Measurements from ENCODE around the gene ZXDC.

The ZXDC gene

GRCh38 chr3:126493051-126493450, 17.4 kb upstream of the ZXDC start:
- FAIRE-seq = no peak
- TF ChIP-seq PAX5 (IDR thresholded peaks at IDR 0.05; ENCODE audit: insufficient read depth, low read length, severe bottlenecking) (no peak), POLR2AphosphoS5 (IDR thresholded peaks at IDR 0.05; ENCODE audit: low read depth, low read length) (no peak), POLR2A (IDR thresholded peaks at IDR 0.05; ENCODE audit: low read depth, low read length) (no peak), SPI1 (IDR thresholded peaks at IDR 0.05; ENCODE audit: low read depth, low read length) (no peak), TAF1 (IDR thresholded peaks at IDR 0.05; ENCODE audit: low read depth, low read length) (no peak), POU2F2 (IDR thresholded peaks at IDR 0.05; ENCODE audit: low read depth, low read length) (no peak)
- no peak for DNase-seq (ENCODE audit: insufficient read length, low spot score)

GRCh38 chr3:126491221-126492013, 15.7 kb upstream of the ZXDC start:
- no peak for DNase-seq (ENCODE audit: insufficient read length, low spot score)
- FAIRE-seq = no peak
- no peak for TF ChIP-seq POLR2AphosphoS5 (IDR thresholded peaks at IDR 0.05; ENCODE audit: low read depth, low read length)
- no peak for TF ChIP-seq PAX5 (IDR thresholded peaks at IDR 0.05; ENCODE audit: insufficient read depth, low read length, severe bottlenecking)
- no peak for TF ChIP-seq TAF1 (IDR thresholded peaks at IDR 0.05; ENCODE audit: low read depth, low read length)
- no peak for TF ChIP-seq POLR2A (IDR thresholded peaks at IDR 0.05; ENCODE audit: low read depth, low read length)
- no peak for TF ChIP-seq POU2F2 (IDR thresholded peaks at IDR 0.05; ENCODE audit: low read depth, low read length)
- no peak for TF ChIP-seq SPI1 (IDR thresholded peaks at IDR 0.05; ENCODE audit: low read depth, low read length)

- no peak for DNase-seq (ENCODE audit: insufficient read length, low spot score)
- no peak for TF ChIP-seq PAX5 (IDR thresholded peaks at IDR 0.05; ENCODE audit: insufficient read depth, low read length, severe bottlenecking)
- no peak for TF ChIP-seq TAF1 (IDR thresholded peaks at IDR 0.05; ENCODE audit: low read depth, low read length)
- no peak for TF ChIP-seq POLR2A (IDR thresholded peaks at IDR 0.05; ENCODE audit: low read depth, low read length)
- FAIRE-seq = no peak
Observed at GRCh38 chr3:126490619-126491018, 14.9 kb upstream of the ZXDC start.

DNA sequence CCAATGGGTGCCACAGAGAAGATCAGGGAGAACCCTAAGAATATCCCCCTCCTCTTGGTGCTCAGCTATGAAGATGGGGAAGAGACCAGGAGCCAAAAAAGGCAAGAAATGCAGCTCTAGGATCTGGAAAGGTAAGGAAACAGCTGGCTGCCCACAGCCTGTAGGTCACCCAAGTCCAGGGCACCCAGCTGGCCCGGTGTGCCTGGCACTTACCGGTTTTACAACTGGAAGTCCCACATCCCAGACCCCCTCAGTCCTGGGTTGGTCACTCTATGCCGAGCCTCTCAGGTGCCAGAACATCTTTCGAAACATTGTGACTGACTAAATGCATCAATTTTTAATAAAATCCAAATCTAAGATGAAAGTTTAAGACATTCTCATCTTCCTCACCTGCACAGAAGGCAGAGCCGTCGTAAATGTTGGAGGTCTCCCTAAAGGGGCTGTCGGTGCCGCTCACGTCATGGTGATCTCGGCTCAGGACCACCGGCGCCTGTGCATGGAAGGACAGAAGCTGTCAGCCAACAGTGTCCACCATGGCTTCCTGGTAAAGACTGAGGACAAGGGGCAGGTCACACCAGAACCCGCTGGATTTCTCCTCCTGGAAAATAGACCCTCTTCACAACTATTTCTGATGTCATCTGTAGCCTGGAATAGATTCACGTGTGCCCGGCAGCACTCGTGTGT, 13.3 kb upstream of the ZXDC start:
- no peak for TF ChIP-seq SPI1 (IDR thresholded peaks at IDR 0.05; ENCODE audit: low read depth, low read length)
- no peak for TF ChIP-seq POU2F2 (IDR thresholded peaks at IDR 0.05; ENCODE audit: low read depth, low read length)
- no peak for TF ChIP-seq TAF1 (IDR thresholded peaks at IDR 0.05; ENCODE audit: low read depth, low read length)
- TF ChIP-seq POLR2AphosphoS5 (IDR thresholded peaks at IDR 0.05; ENCODE audit: low read depth, low read length) = no peak
- TF ChIP-seq POLR2A (IDR thresholded peaks at IDR 0.05; ENCODE audit: low read depth, low read length) = no peak
- no peak for TF ChIP-seq PAX5 (IDR thresholded peaks at IDR 0.05; ENCODE audit: insufficient read depth, low read length, severe bottlenecking)
- FAIRE-seq = no peak
- no peak for DNase-seq (ENCODE audit: insufficient read length, low spot score)

DNA sequence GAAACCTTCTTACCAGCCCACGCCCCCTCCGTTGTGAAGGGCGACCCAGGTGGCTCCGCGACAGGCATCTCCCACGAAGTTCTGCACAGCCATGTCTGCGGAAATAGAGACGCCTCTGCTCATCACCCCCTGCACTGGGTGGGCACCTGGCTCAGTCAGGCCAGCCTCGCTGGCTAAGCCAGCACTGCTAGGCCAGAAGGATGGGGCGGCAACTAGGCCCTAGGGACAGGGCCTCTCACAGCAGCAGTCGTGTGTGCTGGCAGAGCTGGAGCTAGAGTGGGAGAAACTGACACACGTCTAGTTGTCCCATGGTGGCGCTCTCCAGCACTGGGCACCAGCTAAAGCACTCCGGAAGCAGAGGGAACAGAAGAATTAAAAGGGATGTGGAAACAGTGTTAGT, 12.5 kb upstream of the ZXDC start:
- DNase-seq (ENCODE audit: insufficient read length, low spot score) = no peak
- no peak for FAIRE-seq
- TF ChIP-seq TAF1 (IDR thresholded peaks at IDR 0.05; ENCODE audit: low read depth, low read length) (no peak), POLR2AphosphoS5 (IDR thresholded peaks at IDR 0.05; ENCODE audit: low read depth, low read length) (no peak), PAX5 (IDR thresholded peaks at IDR 0.05; ENCODE audit: insufficient read depth, low read length, severe bottlenecking) (no peak), POU2F2 (IDR thresholded peaks at IDR 0.05; ENCODE audit: low read depth, low read length) (no peak)

- FAIRE-seq = no peak
- TF ChIP-seq POLR2A (IDR thresholded peaks at IDR 0.05; ENCODE audit: low read depth, low read length) (no peak), PAX5 (IDR thresholded peaks at IDR 0.05; ENCODE audit: insufficient read depth, low read length, severe bottlenecking) (no peak), TAF1 (IDR thresholded peaks at IDR 0.05; ENCODE audit: low read depth, low read length) (no peak), POU2F2 (IDR thresholded peaks at IDR 0.05; ENCODE audit: low read depth, low read length) (no peak), POLR2AphosphoS5 (IDR thresholded peaks at IDR 0.05; ENCODE audit: low read depth, low read length) (no peak), SPI1 (IDR thresholded peaks at IDR 0.05; ENCODE audit: low read depth, low read length) (no peak)
- no peak for DNase-seq (ENCODE audit: insufficient read length, low spot score)
Observed at GRCh38 chr3:126487151-126487771, 11.6 kb upstream of the ZXDC start.

DNA sequence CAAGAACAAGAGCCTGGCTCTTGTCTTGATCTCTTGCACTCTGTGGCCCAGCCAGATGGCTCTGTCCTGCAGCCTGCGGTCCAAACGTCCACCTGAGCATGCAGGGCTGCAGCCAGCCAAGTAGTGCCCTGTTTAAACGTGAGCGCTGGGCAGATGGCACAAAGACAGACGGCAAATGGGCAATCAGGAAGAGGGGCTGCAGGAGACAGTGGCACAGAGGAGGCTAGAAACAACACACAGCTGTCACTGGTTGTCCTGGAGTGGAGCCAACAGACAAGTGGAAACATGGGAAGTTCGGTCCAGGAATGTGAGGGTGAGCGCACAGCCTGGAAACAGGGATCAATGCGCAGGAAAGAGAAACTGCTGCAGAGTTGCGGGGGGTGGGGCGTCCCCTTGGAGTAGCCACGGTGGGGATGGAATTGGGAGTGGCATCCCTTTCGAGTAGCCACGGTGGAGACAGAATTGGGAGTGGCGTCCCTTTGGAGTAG, 10.7 kb upstream of the ZXDC start:
- FAIRE-seq (no peak), DNase-seq (ENCODE audit: insufficient read length, low spot score) (no peak)
- TF ChIP-seq POLR2A (IDR thresholded peaks at IDR 0.05; ENCODE audit: low read depth, low read length) = no peak
- TF ChIP-seq PAX5 (IDR thresholded peaks at IDR 0.05; ENCODE audit: insufficient read depth, low read length, severe bottlenecking) = no peak
- no peak for TF ChIP-seq SPI1 (IDR thresholded peaks at IDR 0.05; ENCODE audit: low read depth, low read length)
- TF ChIP-seq POU2F2 (IDR thresholded peaks at IDR 0.05; ENCODE audit: low read depth, low read length) = no peak
- TF ChIP-seq TAF1 (IDR thresholded peaks at IDR 0.05; ENCODE audit: low read depth, low read length) = no peak
- TF ChIP-seq POLR2AphosphoS5 (IDR thresholded peaks at IDR 0.05; ENCODE audit: low read depth, low read length) = no peak

DNA sequence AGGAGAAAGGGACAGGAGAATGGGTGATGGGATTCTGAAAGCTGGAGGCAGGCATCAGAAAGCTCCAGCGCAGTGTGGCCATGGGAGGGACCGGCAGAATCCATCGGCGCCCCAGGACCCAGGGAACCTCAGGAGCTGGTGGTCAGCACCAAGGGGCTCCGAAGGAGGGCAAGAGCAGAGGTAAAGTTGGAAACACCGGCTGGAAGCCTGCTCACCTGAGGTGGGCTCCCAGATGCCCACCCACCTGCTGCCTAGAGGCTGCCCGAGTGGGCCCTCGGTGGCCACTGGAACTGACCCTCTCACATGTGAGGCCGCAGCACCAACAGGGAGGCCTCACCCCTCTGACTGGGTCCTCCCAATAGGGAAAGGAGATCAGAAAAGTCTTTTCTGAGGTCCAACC, 10.3 kb upstream of the ZXDC start:
- DNase-seq (ENCODE audit: insufficient read length, low spot score) (no peak), FAIRE-seq (no peak)
- TF ChIP-seq TAF1 (IDR thresholded peaks at IDR 0.05; ENCODE audit: low read depth, low read length) (no peak), SPI1 (IDR thresholded peaks at IDR 0.05; ENCODE audit: low read depth, low read length) (no peak), PAX5 (IDR thresholded peaks at IDR 0.05; ENCODE audit: insufficient read depth, low read length, severe bottlenecking) (no peak), POLR2A (IDR thresholded peaks at IDR 0.05; ENCODE audit: low read depth, low read length) (no peak), POLR2AphosphoS5 (IDR thresholded peaks at IDR 0.05; ENCODE audit: low read depth, low read length) (no peak), POU2F2 (IDR thresholded peaks at IDR 0.05; ENCODE audit: low read depth, low read length) (no peak)

DNA sequence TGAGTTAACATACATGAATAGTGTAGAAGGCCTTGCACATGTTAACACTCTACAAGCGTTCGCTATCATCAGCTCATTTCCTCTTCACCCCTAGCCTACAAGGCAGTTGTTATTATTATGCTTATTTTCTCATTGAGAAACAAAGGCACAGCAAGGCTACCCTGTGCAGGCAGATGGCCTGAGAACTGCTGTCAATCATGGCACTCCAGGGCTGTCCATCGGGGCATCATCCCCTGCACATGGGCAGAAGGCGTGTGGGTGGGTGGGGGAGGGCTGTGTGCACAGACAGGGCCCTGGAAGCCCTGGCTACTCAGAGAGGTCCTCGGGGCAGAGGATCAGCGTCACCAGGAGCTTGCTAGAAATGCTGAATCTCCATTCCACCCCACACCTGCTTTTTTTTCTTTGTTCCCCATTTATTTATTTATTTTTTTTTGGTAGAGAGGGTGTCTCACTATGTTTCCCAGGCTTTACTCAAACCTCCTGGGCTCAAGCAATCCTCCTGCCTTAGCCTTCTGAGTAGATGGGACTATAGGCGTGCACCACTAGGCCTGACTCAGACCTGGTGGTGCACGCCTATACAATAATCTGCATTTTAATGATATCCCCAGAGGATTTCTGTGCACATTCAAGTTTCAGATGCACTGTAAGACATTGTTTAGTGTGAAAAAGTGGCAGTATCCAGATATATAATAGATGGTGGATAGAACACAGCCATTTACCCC, 9.6 kb upstream of the ZXDC start:
- no peak for FAIRE-seq

More for the DNA sequence above, 9.6 kb upstream of the ZXDC start:
- TF ChIP-seq SPI1 (IDR thresholded peaks at IDR 0.05; ENCODE audit: low read depth, low read length) = no peak
- no peak for TF ChIP-seq PAX5 (IDR thresholded peaks at IDR 0.05; ENCODE audit: insufficient read depth, low read length, severe bottlenecking)
- TF ChIP-seq TAF1 (IDR thresholded peaks at IDR 0.05; ENCODE audit: low read depth, low read length) = no peak
- no peak for TF ChIP-seq POLR2A (IDR thresholded peaks at IDR 0.05; ENCODE audit: low read depth, low read length)
- TF ChIP-seq POU2F2 (IDR thresholded peaks at IDR 0.05; ENCODE audit: low read depth, low read length) = no peak
- TF ChIP-seq POLR2AphosphoS5 (IDR thresholded peaks at IDR 0.05; ENCODE audit: low read depth, low read length) = no peak
- DNase-seq (ENCODE audit: insufficient read length, low spot score) = no peak

Measured in GM12891 (cell line).